ENCODE data around the gene GTF2F2.

- TF ChIP-seq POLR2A (IDR thresholded peaks at IDR 0.05) (no peak), CTCF (IDR thresholded peaks at IDR 0.05) (no peak), EP300 (IDR thresholded peaks at IDR 0.05) (no peak)
Observed at GRCh38 chr13:45194081-45194939, 74.0 kb downstream of the GTF2F2 start.

All from ovary (tissue), 3 donors.